Prostate gland (tissue), 2 donors: ENCODE data around the gene TNFRSF25.

Experiments used
- CTCF ChIP-seq, 4 experiments: fragments of 200-600 bp in 2 of 4; fragments of 450-650 bp in 2 of 4; sonication (generic) in 2 of 4; IDR thresholded peaks; 1 replicate in 3 of 4; 2 replicates in 1 of 4; pipeline ENCODE4 v1.5.1; 2016 to 2019; ENCODE audit warnings: antibody characterized with exemption in 4 of 4, mild to moderate bottlenecking in 2 of 4, moderate library complexity in 2 of 4
- POLR2A ChIP-seq: fragments of 450-650 bp; IDR thresholded peaks from one replicate; pipeline ENCODE4 v1.6.1; 2016; ENCODE audit warnings: antibody characterized with exemption, mild to moderate bottlenecking

- TF ChIP-seq CTCF (IDR thresholded peaks at IDR 0.05), result no peak
- no peak for TF ChIP-seq POLR2A
These were observed 5.5 kb downstream of the TNFRSF25 start for GRCh38 chr1:6460301-6461050.
